ENCODE results near the gene TLR9.

DNA sequence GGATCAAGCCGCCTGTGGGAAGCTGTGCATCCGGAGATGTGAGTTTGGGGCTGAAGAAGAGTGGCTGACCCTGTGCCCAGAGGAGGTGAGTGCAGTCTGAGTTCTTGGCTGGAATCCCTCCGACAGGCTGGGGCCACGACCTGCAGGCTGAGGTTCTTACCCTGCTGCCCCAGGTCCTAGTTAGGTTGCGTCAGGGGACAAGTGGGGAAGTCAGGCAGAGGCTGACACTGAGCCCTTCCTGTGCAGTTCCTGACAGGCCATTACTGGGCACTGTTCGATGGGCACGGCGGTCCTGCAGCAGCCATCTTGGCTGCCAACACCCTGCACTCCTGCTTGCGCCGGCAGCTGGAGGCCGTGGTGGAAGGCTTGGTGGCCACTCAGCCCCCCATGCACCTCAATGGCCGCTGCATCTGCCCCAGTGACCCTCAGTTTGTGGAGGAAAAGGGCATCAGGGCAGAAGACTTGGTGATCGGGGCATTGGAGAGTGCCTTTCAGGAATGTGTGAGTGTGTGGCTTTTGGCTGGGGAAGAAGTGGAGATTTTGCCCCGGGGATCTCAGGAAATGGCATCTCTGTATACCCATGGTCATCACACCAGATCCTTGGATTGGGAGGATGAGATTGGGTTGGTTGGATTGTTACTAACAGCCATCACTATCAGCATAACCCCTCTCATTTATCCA lies 21.4 kb upstream of the TLR9 start:
- TF ChIP-seq, protein P1, sequence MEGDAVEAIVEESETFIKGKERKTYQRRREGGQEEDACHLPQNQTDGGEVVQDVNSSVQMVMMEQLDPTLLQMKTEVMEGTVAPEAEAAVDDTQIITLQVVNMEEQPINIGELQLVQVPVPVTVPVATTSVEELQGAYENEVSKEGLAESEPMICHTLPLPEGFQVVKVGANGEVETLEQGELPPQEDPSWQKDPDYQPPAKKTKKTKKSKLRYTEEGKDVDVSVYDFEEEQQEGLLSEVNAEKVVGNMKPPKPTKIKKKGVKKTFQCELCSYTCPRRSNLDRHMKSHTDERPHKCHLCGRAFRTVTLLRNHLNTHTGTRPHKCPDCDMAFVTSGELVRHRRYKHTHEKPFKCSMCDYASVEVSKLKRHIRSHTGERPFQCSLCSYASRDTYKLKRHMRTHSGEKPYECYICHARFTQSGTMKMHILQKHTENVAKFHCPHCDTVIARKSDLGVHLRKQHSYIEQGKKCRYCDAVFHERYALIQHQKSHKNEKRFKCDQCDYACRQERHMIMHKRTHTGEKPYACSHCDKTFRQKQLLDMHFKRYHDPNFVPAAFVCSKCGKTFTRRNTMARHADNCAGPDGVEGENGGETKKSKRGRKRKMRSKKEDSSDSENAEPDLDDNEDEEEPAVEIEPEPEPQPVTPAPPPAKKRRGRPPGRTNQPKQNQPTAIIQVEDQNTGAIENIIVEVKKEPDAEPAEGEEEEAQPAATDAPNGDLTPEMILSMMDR (IDR thresholded peaks at IDR 0.05), result no peak
- TF ChIP-seq POLR2A (IDR thresholded peaks at IDR 0.05), result no peak

Data from testis (tissue), 2 donors.